Left kidney (tissue), 2 donors: ENCODE data around the gene HMG20A. TPM values are rescaled to one million over a fixed set of nuclear protein-coding genes. Genes with fewer than 3 reads are reported as not detected.

Experiments
- DNase-seq: peaks from one replicate; pipeline ENCODE4 v3.0.0-alpha.2; 2013
- polyA plus RNA-seq: library from polyadenylated mRNA; unstranded; fragments of 120-200 nt; gene quantifications from one replicate; pipeline ENCODE4 v1.2.1, GENCODE V29; 2013; ENCODE audit not compliant: insufficient read length

The HMG20A gene
- polyA plus RNA-seq, 1 donor, result 77.0 TPM

DNA sequence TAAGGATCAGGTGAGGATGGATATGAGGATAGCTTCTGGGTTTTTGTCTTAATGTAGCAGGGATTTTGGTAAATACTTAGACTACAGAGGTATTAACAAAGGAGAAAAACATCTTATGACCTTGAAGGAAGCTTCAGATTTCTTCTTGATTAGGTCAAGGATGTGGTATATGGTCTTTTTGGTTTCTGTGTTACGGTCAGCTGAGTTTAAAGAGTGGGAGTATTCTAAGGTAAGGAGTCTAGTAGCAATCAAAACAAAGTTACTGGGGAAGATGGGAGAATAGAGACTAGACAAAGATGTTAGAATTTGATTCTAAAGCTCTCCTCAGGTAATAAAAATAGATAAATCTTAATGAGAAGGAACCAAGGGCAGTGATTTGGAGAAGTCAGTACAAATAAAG lies 6.2 kb downstream of the HMG20A start:
- DNase-seq, result no peak

DNA sequence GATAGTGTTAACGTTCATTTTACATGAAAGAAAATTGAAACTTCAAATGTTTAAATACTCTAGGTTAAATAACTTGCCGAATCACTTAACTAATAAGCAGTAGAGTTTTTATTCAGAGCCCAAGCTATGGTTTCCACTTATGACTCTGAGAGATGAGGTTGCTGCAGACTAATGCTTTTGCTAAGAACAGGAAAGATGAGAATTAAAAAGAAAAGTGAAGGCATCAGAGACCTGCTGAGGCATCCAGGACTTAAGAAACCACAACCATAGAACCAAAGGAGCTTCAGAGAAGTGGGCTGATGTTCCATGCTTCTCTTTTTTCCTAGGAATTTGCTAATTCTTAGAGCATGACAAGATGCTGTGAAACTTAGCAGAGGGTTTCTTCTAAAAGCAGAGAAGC lies 9.5 kb downstream of the HMG20A start:
- no peak for DNase-seq

DNA sequence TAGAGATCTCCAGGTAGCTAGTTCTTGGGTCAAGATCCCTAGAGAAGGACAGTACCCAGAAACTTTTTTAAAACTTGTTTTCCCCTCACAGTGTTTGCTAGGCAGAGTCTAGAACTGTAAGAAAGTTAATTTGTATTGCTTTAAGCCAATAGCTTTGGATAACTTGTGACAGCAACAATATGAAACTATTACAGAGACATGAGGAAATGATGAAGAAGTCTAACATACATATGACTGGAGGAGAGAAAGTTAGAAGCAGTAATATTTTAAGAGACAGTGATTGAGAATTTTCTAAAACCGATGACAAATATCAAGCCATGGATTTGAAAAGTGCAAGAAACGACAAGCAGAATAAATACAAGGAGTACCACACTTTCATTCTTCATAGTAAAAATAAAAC lies 10.0 kb downstream of the HMG20A start:
- no peak for DNase-seq

DNA sequence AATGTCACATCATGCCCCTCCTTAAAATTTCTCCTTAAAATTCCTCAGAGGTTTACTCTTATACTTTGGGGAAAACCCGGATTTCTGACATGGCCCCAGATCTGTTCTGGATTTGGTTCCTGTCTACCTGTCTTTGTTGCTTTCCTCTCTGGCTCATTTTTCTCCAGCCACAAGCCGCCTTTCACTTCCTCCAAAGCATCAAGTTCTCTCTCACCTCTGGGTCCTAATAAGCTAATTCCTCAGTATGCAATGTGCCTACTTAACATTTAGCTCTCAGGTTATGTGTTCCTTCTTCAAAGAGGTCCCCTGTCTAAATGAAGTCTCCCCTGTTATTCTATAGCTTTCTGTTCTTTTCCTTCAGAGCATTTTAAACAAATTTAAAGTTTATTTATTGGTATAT lies 16.1 kb downstream of the HMG20A start:
- no peak for DNase-seq

DNA sequence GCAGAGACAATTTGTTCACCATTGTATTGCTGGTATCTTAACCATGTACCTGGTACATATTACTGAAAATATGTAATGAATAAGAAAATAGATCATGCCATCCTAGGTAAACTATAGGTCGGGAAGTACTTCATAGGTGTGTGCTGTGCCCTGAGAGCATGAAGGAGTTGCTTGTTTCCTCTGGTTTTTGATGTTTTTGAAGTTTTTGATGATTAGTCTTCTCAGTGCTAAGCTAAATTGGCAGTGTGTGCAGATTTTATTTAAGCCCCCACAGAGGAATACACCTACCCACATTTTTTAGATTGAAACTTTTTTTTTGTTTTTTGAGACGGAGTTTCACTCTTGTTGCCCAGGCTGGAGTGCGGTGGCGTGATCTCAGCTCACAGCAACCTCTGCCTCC lies 16.6 kb downstream of the HMG20A start:
- DNase-seq, result no peak

DNA sequence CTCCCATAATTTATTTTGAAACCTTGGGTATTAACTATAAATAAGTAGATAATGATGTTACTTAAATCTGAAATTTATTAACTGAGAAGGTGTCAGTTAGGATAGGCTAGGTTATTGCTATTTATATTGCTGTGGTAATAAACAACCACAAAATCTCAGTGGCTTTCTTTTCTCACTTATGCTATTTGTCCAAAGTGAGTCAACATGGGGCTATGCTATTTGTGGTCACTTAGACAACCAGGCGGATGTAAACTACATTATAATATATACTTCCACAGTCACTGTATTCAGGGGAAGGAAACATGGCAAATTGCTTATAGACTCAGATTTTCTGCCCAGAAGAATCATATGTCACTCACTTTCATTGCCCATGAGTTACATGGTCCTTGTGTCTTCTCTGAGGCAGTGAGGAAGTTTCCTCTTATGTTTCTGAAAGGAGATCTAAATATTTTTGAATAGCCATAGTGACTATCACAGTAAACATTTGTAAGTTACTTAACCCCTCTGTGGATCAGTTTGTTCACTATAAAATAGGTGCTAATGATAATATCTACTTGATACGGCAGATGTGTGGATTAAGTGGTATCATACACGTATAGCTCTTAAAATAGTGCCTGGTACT lies 19.8 kb downstream of the HMG20A start:
- DNase-seq, result no peak

DNA sequence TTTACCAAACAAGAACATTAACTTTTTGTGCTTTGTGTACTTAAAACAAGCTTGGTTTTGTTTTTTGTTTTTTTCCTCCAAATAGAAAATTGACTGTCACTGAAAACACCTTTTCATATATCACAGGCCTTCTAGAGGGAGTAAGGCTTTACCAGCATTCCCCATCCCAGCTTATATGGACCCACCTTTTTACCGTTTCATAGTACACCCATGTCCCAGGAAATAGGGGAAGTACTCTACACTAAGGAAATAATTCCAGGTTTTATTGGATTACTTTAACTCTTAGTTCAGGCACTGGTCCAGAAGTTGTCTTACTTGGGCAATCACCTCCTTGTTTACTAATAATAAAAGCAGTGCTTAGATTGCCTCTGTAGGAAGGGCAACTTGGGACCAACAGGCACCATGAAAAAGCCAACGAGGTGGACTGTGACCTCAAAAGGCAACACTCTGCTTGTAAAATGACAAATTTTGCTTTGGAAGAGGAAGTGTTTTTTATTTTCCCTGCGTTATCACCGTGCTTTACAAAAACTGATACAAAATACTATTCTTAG lies 26.2 kb downstream of the HMG20A start:
- DNase-seq, result no peak

DNA sequence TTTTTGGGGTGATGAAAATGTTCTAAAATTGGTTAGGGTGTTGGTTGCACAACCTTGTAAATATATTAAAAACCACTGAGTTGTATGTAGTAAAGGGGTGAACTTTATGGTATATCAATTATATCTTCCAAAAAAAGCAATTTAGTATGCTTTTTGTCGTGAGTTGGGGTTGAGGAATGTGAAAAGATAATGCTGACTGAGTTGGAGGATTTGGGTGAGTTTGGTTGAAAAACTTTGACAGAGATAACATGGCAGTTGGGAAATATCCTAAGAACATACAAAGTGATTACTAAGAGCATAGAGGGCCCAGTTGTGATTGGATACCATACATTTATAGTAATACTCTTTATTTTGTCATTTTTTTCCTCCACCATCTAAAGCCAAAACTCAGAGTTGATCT lies 33.6 kb downstream of the HMG20A start:
- DNase-seq, result no peak

DNA sequence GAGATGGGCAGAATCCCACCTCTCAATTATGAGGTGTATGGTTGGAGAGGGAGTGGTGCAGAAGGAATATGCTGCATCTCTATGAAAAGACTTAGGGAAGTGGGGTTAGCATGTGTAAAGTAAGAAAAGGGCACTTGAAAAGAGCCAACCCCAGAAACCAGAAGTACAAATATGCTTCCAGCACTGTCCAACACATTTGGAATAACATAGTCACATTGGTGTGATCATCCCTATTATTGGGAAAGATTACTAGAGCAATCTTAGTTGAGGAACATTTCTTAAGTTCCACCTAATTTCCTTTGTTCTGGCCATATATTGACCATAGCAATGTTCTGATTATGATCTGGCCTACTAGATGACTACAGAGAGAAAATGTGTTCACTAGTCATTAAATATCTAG lies 34.3 kb downstream of the HMG20A start:
- DNase-seq, result no peak

DNA sequence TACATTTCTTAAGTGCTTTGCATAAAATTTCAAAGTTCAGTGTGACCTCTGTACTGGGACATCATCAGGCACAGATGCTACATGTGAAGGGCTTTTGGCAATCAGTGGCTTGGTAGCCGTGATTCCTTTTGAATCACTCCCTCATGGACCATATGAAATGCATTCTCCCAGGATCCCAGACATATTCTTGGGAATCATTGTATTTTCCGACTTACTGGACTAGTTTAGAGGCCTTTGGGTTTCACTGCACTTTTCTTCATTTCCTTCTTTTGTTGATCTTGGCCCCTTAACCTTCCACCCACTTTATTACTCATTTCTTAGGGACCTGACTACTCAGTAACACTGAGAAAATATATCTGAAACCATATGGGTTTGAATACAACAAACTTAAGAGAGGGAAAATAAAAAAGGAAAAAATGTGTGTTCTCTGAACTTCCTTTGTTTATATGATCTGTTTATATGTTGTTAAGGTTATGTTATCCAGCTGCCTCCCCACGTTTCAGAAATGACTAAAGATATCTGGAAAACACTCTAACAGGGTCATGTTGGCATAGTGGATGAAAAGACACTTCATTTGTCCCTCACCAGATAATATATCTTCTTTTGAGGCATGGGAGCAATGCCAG lies 35.1 kb downstream of the HMG20A start:
- DNase-seq, result peak; percentile 53

DNA sequence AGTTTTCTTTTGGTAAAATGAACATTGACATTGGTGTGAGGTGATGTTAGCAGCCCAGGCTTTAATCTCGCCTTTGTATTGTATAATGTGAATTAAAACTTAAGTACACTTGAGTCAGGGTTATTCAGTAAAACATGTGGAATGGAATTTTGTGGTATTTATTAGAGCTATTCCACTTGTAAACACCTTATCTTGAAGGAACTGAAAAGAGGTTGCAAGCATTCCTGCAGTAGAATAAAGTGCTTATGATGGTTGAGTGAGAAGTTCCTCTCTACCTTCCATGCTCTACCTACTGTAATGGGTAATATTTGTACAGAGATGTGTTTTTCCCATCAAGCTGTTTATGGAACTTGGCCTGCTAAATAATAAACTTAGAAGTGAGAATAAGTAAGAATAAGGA lies 36.1 kb downstream of the HMG20A start:
- no peak for DNase-seq

DNA sequence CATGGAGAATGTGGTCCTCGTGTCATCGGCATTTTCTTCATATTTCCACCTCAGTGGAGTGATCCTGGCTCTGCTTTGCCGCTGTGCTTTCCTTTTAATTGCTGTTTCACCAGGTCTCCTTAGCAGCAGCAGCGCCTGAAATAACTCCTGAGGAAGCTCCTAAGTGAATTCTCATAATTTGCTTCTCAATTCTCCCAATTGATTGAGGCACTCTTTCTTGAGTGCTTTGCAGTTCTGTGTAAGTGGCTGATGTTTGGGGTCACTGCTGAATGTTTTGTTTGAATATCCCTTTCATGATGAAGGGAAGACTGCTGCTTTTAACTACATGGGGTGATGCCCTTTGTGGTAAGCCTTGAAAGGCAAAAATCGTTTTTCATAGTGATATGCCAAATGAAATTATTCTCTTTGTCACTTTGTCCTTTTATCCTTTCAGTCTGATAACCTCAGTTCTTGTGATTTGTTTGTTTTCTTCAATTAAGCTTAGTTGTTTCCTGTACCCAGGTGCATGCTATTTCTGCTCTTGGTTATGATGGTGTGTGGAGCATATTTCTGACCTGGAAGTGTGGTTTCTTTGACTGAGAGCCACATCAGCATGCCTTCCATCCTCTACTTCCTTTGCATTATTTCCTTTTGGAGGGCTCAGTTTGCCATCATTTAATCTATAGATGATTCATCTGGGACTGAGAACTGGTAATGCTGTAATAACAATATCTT lies 36.7 kb downstream of the HMG20A start:
- no peak for DNase-seq

DNA sequence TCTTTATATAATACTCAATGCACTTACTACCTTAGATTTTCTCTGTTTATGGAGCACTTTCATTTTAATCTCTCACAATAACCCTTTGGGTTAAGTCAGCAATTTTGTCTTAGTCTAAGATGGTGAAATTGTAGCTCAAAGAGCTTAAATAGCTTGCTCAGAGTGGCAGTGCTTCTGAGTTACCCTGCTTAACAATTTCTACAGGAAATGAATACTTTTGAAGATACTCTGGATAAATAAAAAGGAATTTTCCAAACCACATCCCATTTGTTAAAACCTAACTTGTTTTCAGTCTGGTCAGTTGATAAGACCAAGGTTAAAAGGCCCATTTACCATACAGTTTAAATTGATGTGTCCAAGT lies 37.2 kb downstream of the HMG20A start:
- no peak for DNase-seq

DNA sequence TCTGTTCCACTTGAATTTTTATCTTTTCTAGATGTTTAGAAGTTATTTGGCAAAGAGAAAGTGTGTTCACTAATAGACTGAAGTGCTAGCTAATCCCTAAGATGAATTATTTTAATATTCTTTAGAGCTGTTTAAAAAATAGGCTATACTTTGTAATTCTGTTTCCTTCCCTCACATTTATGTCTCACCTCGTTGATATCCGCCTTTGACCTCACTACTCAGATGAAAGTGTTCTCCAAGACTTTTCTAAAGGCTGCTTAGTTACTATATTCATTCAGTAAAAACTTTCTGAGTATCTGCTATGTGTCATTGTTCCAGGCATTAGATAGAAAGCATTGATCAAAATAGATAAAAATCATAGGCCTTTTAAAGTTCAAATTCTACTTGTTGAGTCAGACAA lies 38.3 kb downstream of the HMG20A start:
- DNase-seq, result no peak

DNA sequence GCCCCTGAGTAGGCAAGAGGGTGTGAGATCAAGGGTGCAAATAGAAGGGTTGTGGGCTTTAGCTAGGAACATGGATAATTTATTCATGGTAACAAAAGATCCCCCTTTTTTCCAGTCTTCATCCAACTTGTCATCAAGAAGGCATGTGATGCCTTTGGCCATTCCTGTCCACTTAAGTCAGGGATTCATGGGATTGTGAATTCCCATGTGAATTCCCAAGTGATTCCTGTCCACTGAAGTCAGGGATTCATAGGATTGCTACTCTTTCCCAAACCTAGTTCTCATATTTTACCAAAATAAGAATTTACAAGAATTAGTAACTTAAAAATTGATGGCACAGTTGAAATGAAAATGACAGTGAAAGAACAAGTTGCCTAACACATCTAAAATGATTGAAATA lies 40.8 kb downstream of the HMG20A start:
- DNase-seq, result no peak

DNA sequence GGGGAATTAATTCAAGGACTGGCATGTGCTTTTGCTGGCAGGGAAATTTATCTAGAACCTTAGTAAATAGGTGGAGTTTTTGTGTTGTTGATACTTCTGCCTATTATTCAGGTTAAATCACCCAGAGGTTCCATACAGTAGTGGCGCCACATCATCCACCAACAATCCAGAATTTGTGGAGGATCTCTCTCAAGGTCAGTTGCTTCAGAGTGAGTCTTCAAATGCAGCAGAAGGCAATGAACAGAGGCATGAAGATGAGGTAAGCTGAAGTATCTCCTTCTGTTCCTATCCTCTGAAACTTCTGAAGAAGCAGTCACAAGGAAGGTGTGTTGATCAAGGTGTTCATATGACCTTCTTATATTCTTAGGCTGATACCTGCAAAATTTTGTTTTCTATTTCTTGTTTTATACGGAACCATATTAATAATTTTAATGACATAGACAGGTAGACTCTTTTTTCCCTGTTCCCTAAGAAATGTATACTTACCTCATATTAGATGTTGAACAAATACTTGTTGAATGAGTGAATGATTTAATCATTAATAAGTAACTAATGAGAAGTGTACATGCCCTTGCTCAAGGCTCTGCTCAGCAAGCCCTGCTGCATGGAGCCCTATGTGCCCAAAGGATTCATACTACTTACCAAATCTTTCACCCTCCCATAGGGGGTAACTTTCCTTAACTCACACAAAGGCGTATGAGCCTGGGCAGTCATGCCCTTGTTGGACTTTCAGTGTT lies 43.6 kb downstream of the HMG20A start:
- DNase-seq, result no peak

DNA sequence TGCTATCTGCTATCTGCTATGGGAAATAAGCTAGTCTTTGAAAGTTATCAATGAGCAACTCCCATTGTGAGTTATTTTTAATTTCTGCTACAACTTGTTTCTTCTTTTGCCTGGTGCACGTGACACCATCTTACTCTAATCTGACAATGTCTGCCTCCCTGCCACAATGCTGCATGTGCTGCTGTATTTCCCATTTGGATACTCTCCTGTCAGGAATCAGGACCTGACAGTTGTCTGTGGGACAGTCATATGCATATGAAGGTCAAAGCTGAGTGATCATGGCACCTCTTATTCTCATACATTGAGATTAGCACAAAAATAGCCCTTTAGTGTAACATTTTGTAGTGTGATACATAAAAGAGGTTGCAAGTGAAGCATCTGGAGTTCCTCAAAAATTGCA lies 45.8 kb downstream of the HMG20A start:
- no peak for DNase-seq

DNA sequence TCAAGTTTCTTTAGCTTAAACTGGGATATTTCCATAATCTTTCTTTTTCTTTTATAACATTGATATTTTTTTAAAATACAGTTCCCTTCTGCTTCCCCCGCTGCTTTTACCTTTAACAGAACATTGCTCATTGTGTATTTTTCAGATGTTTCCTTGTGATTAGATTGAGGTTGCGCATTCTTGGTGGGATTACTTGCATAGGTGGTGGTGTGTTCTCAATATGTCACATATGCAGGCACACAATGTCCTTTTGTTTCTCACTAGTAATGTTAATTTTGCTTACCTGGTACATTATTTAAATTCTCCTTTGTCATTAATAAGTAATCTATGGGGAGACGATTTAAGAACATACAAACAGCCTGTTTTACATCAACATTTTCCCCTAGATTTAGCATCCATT lies 48.2 kb downstream of the HMG20A start:
- no peak for DNase-seq

DNA sequence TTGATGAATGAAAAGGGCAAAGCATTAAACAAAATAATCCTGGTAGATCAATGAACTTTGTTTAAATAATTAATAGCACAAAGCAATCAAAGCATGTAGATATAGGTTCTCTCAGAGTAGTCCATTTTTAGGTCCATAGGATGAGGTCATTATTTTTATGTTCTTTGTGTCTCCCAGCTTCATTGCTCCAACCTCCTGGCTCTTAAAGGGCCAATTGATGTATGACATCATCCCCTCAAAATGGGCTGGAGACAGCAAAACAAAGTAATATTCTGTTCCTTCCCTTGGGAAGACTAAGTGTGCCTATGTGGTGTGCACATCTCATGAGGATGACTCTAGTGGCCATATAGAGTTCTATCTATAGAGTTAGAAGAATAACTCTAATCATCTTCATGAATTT lies 49.5 kb downstream of the HMG20A start:
- no peak for DNase-seq

DNA sequence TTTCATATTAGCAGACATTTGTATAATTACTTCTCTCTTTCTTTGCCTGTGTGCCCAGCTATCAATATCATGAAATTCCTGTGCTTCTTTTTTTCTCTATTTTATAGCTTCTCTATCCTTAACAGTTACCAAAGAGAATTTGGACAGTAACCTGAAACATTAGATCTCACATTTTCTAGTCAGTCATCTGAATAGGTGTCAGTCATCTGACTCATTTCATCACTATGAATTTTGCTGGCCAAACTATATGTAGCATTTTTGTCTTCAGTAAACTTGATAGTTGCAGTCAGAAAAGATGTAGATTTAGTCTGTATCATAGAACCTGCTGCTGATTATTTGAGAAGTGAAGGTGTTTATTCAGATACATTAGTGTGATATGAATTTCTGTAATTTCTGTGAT lies 52.6 kb downstream of the HMG20A start:
- no peak for DNase-seq

DNA sequence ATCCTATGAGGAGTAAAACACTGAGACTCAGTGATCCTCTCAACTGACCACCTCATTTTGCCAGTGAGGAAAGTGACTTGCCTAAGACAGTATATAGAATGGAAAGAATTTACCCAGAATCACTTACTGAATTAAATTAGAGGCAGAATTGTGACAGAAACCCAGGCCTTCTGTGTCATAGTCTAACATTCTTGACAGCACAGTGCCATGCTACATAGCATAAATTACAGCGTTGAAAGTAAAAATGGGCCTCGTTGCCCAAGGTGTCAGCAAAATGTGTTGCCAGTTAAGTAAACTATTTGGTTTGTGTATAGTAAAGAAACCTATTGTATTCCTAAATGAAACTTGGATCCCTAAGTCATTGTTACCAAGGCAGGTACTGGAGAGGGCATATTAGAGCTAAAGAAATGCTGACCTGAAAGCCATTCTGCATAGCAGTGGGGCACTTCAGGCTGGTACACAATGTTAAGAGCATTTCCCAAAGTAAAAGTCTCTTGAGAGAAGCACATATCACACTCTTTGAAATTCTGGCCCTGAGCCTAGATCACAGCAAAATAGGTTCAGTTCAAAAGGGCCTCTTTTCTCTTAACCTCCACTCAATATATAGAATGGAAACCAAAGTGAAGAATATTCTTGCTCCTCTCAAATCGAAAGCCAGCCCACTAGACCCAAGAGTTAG lies 53.8 kb downstream of the HMG20A start:
- no peak for DNase-seq

DNA sequence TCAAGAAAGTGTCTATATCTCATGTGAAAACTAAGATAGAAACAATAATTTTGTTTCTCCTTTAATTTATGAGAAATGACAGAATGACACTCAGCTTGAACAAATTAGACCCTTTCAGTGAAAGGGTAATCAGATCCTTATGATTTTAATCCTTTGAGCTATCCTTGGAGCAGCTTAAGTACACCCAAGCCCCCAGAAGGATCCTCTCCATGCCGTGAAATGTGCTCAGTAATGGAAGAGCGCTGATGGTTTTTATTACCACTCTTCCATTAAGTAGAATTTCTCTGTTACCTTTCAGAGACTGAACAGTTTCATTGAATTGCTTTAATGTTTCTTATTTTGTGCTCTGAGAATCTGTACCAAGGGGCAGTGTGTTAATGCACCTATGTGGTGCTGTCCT lies 54.3 kb downstream of the HMG20A start:
- DNase-seq, result no peak
